ENCODE results near the gene TP53I3.
"Not testable (repeated sequence)": the region's sequence is repeated elsewhere in the genome, so short reads cannot be mapped to it uniquely, and the experiment has no call there.

Gene TP53I3

DNA sequence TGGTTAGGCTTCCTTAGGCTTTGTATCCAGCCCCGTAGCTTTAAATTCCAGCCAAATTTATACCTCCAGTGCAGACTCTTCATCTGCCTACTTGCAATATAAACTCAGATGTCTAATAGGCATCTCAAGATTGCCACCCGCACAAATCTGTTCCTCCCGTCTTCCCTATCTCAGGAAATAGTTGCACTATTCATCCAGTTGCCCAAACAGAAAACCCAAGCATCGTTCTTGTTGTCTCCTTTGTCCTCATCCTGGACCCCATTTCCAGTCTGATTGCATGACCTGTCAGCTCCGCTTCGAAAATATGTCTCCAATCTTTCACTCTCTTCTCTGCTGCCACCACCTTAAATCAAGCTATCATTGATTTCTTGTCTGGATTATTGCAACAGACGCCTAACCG, 32.8 kb downstream of the TP53I3 start:
- no peak for DNase-seq

DNA sequence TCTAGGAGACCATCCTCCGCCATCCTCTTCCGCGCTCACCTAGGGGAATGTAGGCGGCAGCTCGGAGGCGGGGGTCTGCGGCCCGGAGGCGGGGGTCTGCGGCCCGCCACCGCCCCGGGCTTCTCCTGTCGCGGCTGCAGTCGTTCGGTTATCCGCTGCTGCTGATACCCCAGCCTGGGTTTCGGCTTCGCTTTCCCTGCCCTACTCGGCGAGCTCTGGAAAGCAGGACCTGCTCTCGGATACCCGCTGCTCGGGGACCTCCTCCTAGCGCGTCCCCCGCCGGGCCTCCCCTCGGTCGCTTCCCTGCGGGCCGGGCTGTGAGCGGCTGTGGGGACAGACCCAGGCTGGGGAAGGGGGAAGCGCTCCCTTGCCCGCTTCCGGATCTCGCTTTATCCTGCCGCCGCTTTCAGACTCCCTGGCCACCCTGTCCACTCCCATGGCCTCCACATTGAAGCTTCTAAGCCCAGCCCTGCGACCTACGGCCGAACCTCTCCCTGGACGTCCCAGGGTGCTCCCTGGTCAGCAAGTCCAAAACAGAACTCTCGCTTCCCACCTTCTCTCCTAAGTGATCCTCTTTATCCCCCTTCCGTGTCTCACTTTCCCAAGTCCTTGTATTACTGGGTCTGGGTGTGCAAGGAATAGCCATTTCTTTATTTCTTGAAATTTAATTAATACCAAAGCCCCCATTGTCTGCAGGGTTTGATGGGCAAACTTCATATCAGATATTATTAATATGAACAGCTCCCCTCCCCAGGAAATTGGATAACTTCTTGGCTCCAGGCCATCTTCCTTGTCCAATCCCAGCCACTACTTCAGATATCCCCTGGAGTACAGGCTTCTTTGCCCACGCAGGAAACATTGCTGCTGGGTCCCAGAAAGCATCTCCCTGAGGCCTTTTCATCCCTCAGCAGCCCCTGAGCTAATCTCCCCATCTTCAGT, 34.3 kb downstream of the TP53I3 start:
- DNase-seq: no peak

DNA sequence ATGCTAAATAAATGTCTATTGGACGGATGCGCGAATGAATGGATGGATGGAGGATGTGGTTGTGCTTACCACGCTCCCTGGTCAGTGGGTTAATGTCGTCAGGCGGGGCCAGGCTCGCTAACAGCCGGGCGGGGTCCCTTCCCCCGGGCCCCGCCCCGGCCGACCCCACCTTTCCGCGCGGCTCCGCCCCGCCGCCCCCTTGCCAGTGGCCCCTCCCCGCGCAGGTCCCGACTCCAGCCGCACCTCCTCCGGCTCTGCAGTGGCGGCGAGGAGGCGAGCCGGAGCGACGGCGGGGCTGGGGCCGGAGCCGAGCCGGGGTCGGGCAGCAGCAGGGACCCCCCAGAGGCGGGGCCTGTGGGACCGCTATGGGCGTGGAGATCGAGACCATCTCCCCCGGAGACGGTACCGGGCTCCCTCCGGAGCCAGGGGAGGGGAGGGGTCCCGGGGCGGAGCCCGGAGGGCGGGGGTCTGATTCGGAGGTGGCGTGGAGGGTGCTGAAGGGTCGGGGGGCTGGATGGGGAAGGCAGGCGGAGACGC, 35.1 kb downstream of the TP53I3 start, which contains the start of gene FKBP1B:
TSS of gene FKBP1B (plus strand) at position 257 of the 537 bp plus-strand sequence. CDS start at position 366, 109 bp downstream.
- no peak for DNase-seq

DNA sequence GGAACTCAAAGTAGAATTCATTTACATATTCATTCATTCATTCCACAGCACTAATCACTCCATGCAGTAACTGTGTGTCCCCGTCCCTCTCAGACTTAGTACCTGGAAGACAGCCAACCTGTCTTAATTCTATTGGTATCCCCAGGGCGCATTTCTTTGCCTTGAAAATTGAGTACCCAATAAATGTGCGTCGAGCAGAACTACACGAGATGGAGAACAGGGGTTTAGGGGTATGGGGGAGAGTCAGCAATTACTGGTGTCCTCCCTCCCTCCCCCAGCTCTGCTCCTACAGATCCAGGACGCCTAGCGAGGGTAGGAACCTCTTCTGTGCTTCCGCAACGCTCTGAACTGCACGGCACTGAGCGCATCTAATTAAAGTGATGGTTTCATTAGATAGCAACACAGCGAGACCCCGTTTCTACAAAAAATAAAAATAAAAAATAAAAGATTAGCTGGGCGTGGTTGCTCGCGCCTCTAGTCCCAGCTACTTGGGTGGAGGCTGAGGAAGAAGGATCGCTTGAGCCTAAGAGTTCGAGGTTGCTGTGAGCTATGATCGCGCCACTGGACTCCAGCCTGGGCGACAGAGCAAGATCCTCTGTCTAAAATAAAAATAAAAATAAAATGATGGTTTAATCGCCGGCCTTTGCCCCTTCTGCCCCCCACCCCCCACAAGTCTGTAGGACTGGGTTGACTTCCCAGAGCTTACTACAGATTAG, 35.7 kb downstream of the TP53I3 start:
- no peak for DNase-seq

DNA sequence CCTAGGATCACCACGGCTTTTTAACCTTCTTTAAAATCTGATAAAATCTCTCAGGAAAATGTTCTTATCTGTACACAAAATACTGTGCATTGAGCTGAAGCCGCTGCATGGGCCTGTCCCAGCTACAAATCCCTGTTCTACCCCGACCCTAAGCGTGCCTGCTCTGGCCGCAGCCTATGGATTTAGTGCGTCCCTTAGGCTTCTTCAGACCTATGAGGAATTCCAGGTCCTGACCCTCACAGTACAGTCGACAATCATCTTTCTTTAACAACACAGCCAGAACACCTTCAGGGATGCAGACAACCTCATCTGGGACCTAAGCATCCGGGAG, 37.0 kb downstream of the TP53I3 start:
- DNase-seq: no peak

DNA sequence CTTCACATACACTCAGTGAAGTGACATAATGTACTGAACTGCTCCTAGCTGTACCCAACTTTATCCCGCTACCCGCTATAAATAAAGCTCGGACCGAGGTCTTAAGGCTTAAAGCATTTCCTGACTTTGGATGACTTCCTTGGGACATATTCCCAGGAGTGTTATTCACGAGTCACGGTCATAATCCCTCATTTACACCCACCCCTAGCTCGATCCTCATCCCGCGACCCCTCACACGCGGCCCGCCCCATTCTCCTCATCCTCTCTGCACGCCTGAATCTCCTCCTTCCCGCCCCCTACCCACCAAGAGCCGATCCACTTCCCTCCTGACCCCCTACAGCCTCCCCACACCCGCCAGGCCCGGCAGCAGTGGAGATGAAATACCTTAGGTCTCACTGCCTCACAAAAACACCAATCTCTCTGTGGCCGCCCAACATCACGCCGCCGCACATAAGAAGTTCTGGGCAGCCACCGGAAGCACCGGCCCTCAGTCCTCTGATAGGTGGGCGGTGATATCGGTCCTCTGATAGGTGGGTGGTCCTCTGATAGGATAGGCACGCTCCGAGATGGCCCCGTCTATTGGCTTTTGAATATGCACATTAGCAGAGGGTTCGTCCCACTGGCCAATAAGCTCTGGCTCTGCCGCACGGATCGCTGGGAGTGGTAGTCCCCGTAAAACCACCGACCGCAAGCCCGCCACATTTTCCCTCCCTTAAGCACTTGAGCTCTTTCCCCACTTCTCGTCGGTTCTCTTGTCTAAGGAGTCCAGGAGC, 37.5 kb downstream of the TP53I3 start, which contains the start of gene WDCP:
TSS of gene WDCP (minus strand) at position 462 of the 773 bp plus-strand sequence. CDS start 7,897 bp downstream, outside the sequence.
- DNase-seq: peak; percentile 98

DNA sequence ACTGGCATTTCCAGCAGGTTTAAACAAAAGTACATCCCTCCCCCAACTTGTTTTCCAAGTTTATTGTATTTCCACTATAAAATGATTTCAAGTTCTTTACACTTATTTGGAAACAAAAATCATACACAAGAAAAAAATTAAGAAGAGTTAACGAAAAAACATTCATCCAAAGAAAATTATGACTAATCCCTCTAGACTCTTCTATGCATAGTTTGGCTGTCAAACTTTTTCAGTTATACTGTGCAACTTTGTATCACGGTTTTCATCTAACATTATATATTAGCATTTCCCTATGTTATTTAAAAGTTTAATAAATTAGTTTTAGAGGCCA, 38.1 kb downstream of the TP53I3 start:
- DNase-seq: no peak

DNA sequence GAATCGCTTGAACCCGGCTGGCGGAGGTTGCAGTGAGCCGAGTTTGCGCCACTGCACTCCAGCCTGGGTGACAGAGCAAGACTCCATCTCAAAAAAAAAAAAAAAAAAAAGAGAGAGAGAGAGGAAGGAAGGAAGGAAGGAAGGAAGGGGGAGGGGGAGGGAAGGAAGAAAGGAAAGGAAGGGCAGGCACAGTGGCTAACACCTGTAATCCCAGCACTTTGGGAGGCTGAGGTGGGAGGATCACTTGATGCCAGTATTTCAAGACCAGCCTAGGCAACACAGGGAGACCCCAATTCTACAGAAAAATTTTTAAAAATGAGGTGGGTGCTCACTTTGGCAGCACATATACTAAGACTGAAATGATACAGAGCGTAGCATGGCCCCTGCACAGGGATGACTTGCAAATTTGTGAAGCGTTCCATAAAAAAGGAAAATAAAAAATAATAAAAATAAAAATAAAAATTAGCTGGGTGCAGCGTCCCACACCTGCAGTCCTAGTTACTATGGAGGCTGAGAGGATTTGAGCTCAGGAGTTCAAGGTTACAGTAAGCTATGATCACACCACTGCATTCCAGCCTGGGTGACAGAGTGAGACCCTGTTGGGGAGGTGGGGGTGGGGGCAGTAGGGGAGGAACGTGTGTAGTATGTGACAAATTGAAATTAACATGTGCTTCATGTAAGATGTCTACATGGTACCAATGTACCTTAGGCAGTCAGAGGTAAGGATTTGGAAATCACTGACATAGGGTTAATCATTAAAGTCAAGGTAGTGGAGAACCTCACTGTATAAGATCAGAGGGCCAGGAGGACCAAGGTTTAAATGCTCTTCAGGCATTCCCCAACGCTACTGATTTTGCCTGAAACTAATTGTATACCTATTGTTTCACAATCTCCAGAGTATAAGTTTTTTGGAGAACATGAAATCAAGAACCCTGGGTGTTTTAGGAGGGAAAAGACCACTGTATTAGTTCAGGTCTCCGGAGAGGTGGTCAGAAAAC, 38.8 kb downstream of the TP53I3 start:
- DNase-seq: no peak

DNA sequence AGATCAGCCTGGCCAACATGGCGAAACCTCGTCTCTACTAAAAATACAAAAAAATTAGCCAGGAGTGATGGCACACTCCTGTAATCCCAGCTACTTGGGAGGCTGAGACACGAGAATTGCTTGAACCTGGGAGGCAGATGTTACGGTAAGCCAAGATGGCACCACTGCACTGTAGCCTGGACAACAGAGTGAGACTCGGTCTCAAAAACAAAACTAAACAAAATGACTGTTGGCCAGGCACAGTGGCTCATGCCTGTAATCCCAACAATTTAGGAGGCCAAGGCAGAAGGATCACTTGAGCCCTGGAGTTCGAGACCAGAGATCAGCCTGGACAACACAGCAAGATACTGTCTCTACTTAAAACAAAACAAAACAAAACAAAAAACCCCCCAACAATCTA, 41.5 kb downstream of the TP53I3 start:
- DNase-seq: not testable (repeated sequence)

DNA sequence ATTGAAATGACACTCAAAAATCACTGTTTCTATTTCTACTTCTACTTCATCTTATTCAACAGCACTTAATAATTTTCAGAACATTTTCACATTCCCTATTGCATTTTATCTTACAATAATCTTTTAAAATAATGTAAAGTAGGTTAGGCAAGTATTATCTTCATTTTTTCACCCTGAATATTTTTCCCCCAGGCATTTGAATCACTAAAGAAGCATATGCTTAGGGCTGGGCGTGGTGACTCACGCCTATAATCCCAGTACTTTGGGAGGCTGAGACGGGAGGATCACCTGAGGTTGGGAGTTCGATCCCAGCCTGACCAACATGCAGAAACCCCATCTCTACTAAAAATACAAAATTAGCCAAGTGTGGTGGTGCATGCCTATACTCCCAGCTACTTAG, 44.1 kb downstream of the TP53I3 start:
- no peak for DNase-seq

DNA sequence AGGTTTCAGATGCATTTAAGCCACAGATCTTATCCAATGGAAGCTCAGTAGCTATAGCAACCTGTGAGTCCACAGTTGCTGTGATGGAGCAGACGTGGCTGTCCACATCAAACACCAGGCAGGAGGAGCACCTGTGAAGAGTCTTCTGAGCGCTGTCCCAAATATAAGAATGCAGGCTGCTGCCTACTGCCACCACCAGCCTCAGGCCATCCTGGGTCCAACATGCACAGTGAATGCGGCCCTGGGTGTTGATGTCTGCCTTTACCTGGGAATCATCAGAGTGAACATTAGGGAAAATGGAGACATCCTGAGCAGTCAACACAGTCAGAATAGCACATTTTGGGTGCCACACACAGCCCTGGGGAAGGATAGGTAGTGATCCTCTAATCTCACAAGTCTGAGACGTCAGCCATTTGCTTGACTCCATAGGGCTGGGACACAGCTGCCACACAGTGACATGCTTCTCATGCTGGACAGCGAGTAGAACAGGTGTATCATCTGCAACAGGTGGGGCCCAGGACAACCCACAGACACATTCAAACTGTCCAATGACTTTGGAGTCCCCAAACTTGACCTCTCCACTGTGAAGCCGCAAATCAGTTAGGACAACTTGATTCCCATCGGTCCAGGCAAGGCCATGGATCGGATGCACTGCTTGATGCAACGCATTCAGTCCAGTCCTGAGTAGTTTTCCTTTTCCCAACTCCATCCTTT, 45.7 kb downstream of the TP53I3 start:
- DNase-seq: no peak
